ENCODE results near the gene CNIH3.

CNIH3 gene

GRCh38 chr1:224739997-224740684, 124.0 kb downstream of the CNIH3 start:
- no peak for DNase-seq (ENCODE audit: low read depth in 2 of 3, low spot score in 2 of 3)

GRCh38 chr1:224740685-224741052, 124.6 kb downstream of the CNIH3 start:
- no peak for DNase-seq (ENCODE audit: low read depth in 2 of 3, low spot score in 2 of 3)

DNA sequence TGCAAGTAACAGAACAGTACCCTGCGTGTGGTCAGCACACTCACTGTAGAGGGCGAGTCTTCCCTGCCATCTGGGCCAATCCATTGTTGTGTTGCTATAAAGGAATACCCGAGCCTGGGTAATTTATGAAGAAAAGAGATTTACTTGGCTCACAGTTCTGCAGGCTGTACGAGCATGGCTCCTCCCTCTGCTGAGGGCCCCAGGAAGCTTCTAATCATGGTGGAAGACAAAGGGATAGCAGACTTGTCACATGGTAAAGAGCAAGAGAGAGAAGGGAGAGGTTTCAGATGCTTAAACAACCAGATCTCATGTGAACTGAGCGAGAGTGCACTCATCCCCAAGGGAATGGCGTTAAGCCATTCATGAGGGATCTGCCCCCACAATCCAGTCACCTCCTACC, 126.2 kb downstream of the CNIH3 start:
- no peak for DNase-seq (ENCODE audit: low read depth in 2 of 3, low spot score in 2 of 3)

GRCh38 chr1:224743608-224744164, 127.6 kb downstream of the CNIH3 start:
- no peak for DNase-seq (ENCODE audit: low read depth in 2 of 3, low spot score in 2 of 3)

DNA sequence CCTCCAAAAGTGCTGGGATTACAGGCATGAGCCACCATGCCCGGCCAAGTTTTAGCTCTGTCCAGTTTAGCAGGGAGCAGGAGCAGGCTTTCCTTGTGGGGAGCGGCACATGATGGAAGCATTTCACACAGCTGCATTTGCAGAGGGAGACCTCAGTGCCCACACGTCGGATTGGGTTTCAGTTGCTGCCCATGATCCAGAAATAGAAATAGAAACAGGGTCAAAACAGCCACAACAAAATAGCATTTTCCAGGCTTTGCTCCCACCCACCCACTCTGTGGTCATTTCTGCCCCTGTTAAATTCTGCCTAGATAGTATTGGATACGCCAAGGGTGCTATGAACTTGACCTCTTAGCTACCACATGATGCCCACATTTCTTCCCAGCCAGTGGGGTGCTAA, 128.4 kb downstream of the CNIH3 start:
- DNase-seq (ENCODE audit: low read depth in 2 of 3, low spot score in 2 of 3): no peak

- no peak for DNase-seq (ENCODE audit: low read depth in 2 of 3, low spot score in 2 of 3)
Measured at GRCh38 chr1:224745394-224745793, 129.3 kb downstream of the CNIH3 start.

GRCh38 chr1:224745924-224746323, 129.8 kb downstream of the CNIH3 start:
- no peak for DNase-seq (ENCODE audit: low read depth in 2 of 3, low spot score in 2 of 3)

DNA sequence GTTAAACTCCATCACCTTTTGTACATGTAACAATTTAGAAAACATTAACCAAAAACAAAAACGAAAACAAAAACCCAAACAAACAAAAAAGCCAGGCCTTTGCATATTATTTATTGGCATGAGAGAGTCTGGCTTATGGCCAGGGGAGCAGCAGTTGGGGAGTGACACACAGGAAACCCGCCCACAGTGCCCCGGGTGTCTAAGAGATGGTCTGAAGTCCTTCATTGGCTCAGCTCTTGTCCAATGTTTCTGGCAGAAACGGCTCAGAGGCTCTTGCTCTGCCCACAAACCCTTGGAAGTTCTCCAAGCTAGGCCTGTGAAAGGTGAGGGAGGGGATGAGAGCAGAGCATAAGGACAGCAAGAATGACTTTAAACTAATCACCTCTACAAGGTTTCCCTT, 131.5 kb downstream of the CNIH3 start:
- DNase-seq (ENCODE audit: low read depth in 2 of 3, low spot score in 2 of 3): no peak

DNA sequence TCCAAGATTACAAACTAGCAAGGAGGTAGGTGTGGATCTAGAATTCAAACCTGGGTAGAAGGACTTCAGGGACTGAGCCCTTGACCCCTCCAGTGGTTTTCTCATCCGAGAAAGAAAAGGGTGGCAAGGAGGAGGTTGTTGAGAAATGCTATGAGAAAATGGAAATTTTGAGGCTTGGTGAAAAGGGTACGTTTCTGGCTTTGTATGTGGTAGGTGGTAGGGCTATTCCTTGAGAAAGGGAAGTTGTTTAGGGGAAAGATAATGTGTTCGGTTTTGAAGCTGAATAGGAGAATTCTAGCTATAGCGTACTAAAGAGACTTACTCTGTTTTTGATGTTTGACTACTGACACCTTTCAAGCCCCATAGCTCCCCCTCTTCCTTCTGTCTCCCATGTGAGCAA, 133.8 kb downstream of the CNIH3 start:
- no peak for DNase-seq (ENCODE audit: low read depth in 2 of 3, low spot score in 2 of 3)

- DNase-seq (ENCODE audit: low read depth in 2 of 3, low spot score in 2 of 3): no peak
Measured at GRCh38 chr1:224751624-224752311, 135.7 kb downstream of the CNIH3 start.

DNA sequence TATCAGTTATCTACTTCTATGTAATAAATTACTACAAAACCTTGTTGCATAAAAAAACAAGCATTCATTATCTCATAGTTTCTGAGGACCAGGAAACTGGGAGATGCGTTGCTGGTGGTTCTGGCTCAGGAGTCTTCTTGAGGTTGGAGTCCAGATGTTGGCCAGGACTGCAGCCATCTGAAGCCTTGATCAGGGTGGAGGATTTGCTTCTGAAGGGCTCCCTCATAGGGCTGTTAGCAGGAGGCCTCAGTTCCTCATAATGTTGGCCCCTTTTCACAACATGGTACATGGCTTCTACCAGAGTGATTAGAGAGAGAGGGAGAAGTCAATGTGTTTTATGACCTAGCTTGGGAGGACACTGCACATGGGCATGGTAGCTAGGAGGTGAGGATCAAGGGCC, 137.4 kb downstream of the CNIH3 start:
- no peak for DNase-seq (ENCODE audit: low read depth in 2 of 3, low spot score in 2 of 3)

DNA sequence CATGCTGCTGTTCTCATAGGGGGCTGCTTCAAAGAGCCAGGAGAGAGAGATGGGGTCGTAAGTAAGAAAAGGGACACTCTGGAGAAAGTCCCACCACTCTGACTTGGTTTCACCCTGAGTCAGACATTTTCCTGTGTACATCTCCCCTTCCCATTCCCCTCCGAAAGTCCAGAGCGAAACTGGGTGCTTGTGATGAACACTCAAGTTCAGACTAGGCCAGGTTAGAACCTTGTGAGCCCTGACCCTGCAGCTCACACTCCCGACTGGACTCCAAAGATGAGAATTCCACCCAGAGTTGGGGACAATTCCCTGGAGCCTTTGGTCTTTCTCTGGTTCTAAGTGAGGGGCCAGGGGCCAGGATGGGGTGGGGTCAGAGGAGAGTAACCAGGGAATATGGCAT, 139.5 kb downstream of the CNIH3 start:
- DNase-seq (ENCODE audit: low read depth in 2 of 3, low spot score in 2 of 3): no peak

DNA sequence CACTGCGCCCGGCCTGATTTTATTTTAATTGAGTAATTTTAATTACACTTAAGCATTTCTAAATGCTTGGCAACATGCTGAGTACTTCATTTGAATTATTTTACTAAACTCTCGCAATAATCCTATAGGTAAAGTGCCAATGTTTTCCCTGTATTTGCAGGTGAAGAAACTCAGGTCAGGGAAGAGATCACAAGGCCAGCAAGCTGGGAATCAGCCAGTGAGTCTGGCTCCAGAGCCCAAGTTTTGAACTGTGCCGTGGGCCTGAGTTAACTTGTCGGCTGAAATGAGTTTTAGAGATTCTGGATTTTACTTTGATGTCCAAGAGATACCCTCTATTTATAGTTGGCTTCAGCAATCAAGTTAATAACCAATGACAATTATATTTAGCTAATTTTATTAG, 141.4 kb downstream of the CNIH3 start:
- DNase-seq (ENCODE audit: low read depth in 2 of 3, low spot score in 2 of 3): no peak

DNA sequence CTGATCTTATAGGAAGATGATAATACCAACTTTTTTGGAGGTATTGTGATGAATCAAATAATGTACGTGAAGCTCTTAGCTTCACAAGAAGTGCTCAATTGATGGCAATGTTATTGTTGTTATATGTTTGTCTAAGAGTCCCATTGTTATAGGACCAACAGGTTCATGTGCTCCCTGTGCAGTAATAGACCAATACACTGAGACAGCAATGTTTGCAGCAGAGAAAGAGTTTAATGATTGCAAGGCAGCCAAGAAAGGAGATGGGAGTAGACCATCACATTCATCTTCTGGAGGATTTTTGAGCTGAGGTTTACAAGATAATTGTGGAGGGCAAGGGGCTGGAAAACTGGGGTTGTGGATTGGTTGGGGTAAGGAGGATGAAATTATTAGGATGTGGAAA, 143.0 kb downstream of the CNIH3 start:
- DNase-seq (ENCODE audit: low read depth in 2 of 3, low spot score in 2 of 3): no peak

GRCh38 chr1:224759681-224760091, 143.6 kb downstream of the CNIH3 start:
- no peak for DNase-seq (ENCODE audit: low read depth in 2 of 3, low spot score in 2 of 3)

DNA sequence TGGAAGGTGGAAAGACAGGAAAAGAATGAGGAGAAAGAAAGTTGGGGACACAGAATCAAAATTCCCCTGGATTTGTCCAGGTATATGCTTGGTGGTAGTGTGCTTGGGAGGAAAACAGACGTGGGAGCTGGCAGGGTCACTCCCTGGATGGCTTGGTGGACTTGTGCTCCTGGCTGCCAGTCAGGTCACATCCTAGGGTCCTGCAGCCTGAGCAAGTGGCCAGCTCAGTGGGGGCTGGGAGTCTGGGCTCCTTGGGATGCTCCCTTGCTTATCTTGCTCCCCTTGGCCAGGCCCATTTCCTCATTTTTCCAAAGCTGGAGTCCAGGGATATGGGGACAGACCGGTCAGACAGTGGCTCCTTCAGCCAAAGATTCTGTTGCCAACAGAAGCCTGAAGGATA, 144.0 kb downstream of the CNIH3 start:
- no peak for DNase-seq (ENCODE audit: low read depth in 2 of 3, low spot score in 2 of 3)

GRCh38 chr1:224761245-224761644, 145.1 kb downstream of the CNIH3 start:
- no peak for DNase-seq (ENCODE audit: low read depth in 2 of 3, low spot score in 2 of 3)

GRCh38 chr1:224762046-224762445, 145.9 kb downstream of the CNIH3 start:
- no peak for DNase-seq (ENCODE audit: low read depth in 2 of 3, low spot score in 2 of 3)

GRCh38 chr1:224762701-224763100, 146.6 kb downstream of the CNIH3 start:
- DNase-seq (ENCODE audit: low read depth in 2 of 3, low spot score in 2 of 3): no peak

DNA sequence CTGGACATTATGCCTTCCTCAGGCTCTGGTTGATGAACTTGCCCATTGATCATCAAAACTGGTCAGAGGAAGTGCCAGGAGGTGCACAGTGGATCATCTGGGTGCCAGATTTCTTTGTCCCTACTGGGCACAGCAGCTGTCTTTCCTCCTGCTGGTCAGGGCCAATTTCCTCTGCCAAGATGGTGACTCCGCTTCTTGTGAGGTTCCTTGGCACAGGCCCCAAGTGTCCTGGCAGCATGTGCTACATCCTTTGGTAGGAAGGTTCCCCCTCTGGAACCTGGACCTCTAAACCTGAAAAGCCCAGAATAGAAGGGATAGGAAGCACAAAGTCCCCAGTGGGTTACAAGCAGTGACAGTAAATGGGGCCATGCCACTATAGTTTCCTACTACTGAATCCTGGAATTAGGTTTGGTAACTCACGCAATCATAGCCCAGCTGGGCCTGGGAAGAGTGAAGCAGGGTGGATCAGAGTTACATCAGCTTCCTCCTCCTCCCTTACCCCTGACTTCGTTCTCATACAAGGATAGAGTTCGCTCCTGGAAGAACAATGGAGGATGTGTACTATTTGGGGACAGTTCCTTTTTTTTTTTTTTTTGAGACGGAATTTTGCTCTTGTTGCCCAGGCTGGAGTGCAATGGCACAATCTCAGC, 147.1 kb downstream of the CNIH3 start:
- DNase-seq (ENCODE audit: low read depth in 2 of 3, low spot score in 2 of 3): no peak

GRCh38 chr1:224766266-224766665, 150.1 kb downstream of the CNIH3 start:
- DNase-seq (ENCODE audit: low read depth in 2 of 3, low spot score in 2 of 3): no peak

DNA sequence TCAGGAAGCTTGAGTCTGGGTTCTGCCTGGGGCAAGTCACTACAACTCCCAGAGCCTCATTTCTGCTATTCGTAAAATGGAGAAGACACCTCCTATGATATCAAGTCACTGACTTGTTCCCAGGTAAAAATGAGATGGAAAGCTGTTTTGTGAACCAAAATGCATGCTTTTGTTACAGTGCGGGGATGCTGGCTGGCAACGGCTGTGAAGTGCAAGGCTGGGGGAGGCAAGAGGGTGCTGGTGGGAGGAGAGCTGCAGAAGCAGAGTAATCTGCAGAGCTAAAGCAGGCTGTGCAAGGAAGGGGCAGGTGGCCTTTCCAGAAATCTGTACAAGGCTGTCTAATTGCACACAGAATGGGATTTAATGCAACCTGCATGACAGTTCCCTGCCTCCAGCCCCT, 150.9 kb downstream of the CNIH3 start:
- no peak for DNase-seq (ENCODE audit: low read depth in 2 of 3, low spot score in 2 of 3)
